NCI-H524 (cell line): ENCODE measurements around the gene AGBL5.

Experiments used
- DNase-seq, 2 experiments: peaks; one replicate each; lab custom pipeline; 2025; lab: John Stamatoyannopoulos, UW

The AGBL5 gene

GRCh38 chr2:27024812-27025211 lies 26.7 kb upstream of the AGBL5 start:
- no peak for DNase-seq

DNA sequence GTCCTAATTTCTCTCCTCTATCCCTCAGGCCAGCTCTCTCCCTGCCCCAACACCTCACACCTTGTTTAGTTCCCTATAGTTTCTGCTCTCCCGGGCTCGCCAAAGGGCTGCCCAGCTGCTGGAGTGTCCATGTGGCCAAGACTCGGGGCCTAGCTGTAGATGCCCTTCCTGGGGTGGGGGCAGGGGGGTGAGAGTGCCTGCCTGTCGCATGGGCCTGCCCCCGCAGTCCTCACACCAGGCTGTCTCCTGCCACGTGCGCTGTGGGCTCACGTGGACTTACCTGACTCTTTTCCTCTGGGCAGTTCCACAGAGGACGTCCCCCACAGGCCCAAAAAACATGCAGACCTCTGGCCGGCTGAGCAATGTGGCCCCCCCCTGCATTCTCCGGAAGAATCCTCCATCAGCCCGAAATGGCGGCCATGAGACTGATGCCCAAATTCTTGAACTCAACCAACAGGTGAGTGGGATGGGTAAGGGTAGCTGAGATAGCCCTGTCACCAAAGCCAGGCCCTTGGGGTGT lies 26.1 kb upstream of the AGBL5 start:
- no peak for DNase-seq

GRCh38 chr2:27025861-27026851 lies 25.3 kb upstream of the AGBL5 start:
- DNase-seq = no peak

DNA sequence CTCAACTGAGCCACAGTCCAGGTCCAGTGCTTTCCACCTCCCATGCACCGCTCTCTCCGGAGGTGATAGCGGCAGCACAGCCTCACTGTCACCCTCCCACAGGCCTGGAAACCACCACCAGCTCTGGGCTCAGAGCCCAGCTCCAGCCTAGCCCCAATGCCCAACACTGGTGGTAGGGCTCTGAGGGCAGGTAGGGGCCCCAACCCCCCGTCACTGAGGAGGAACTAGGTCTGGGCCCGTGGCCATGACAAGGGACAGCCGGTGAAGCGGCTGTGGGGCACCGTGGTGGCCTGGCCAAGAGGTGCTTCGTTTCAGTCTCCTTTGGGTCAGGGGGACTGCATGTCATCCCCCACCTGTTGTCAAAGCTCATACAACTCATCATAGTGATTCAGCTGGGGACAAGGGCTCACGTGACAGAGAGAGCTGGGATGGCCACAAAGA lies 24.2 kb upstream of the AGBL5 start:
- DNase-seq = no peak

- DNase-seq = no peak
These were observed 22.4 kb upstream of the AGBL5 start for GRCh38 chr2:27029051-27029450.

DNA sequence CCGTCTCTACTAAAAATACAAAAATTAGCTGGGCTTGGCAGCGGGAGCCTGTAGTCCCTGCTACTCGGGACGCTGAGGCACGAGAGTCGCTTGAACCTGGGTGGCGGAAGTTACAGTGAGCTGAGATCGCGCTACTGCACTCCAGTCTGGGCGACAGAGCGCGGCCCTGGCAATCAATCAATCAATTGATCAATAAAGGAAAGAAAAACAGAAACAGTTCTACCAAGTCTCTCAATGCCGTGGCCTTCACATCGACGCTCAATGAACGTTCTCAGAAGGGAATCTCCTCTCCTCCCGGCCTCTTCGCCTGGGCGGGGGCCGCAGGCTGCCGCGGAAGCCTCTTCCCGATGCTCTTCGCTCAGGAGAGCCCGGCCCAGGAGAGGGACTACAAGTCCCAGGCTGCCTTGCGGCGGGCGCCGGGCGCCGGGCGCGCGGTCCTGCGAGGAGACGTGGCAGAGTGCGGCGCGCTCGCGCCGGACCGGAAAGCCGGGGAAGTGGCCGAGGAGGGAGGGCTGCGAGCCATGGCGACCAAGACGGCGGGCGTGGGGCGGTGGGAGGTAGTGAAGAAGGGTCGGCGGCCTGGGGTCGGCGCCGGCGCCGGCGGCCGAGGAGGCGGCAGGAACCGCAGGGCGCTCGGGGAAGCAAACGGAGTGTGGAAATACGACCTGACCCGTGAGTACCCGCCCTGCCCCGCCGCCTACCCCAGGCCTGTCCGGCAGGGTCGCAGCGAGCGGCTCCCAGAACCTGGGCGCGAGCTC lies 18.8 kb upstream of the AGBL5 start, which contains the start of gene TMEM214:
Gene TMEM214 (plus strand): TSS at position 471 of the 758 bp plus-strand sequence. CDS start 51 bp downstream, at position 522.
- peak; percentile 71 to 92 for DNase-seq

- DNase-seq = no peak
These were observed 18.1 kb upstream of the AGBL5 start for GRCh38 chr2:27033253-27033852.

DNA sequence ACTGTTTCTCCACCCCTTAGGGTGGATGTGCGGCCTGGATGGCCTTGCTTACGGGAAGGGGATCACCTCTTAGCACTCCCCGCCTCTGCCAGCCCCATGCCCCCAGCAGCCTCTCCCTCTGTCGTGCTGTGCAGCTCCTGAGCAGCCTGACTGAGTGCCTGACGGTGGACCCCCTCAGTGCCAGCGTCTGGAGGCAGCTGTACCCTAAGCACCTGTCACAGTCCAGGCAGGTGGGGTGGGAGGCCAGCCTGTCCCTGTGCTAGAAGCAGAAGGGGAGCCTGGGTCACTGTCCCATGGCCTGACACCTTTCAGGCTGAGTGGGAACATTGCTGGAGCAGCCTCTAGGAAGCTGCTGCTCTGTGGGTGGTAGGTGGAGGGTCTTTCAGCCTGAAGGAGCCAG lies 13.5 kb upstream of the AGBL5 start:
- no peak for DNase-seq

- DNase-seq = no peak
These were observed 12.7 kb upstream of the AGBL5 start for GRCh38 chr2:27038631-27039339.

- no peak for DNase-seq
These were observed 12.0 kb upstream of the AGBL5 start for GRCh38 chr2:27039426-27039825.

DNA sequence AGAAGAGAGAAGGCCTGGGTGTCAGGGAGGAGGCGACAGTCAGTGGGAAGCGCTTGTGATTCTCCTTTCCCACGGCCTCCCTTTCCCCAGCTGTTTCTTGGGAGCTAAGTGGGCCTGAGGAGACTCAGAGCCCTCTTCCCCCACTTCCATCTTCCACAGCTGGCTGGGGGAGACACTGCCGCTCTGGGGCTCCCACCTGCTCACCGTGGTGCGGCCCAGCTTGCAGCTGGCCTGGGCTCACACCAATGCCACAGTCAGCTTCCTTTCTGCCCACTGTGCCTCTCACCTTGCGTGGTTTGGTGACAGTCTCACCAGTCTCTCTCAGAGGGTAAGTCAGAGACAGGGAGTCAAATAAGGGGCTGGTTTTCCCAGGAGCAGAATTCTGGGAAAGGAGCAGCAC lies 11.6 kb upstream of the AGBL5 start:
- no peak for DNase-seq

GRCh38 chr2:27040282-27040681 lies 11.2 kb upstream of the AGBL5 start:
- DNase-seq = no peak

GRCh38 chr2:27041752-27042151 lies 9.7 kb upstream of the AGBL5 start:
- DNase-seq = no peak

- DNase-seq = no peak
These were observed 9.3 kb upstream of the AGBL5 start for GRCh38 chr2:27042159-27042661.

- DNase-seq = no peak
These were observed 8.4 kb upstream of the AGBL5 start for GRCh38 chr2:27042985-27043634.

GRCh38 chr2:27049422-27050280 lies 1.8 kb upstream of the AGBL5 start:
- DNase-seq = peak in 1 of 2 experiments; percentile 32

- peak; percentile 97 for DNase-seq
These were observed 1.0 kb upstream of the AGBL5 start for GRCh38 chr2:27050281-27050995.

DNA sequence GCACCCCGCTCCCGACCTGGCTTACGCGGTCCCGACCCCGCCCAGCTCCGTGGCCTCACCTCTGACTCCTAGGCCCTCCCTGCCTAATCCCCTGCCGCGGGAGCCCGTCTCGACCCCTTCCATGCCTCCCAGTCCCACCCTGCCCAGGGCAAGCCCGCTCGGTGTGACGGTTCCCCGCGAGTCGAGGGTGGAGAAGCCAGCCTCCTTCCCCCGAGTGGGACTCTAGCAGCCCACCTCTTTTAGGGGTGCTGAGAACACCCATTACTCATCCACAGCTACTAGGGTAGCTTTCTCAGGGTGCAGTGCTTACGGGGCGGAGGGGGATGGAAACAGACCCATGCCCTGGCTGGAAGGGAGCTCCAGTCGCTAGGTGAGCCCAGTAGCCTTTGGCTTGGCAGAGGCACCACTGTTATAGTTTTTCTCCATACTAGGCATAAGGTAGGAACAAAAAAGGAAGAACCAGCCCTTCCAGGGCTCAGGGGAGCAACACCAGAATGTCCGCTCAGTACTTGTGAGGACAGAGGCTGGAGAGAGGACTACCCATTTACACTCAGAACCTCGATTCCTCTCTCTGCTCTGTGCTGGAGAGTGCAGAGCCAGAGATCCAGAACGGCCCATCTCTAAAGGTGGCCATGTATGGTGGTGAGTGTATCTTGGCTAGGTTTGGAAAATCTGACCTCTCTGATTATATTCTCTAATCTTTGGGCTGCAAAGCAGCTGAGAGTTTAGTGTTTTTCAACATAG lies 606 bp downstream of the AGBL5 start:
- peak in 1 of 2 experiments; percentile 42 for DNase-seq
